HG03354 (cell line): ENCODE measurements around the gene CCDC8.
"Not testable (repeated sequence)": the region's sequence is repeated elsewhere in the genome, so short reads cannot be mapped to it uniquely, and the experiment has no call there.

ENCODE experiments used
- ATAC-seq: cut with Tn5 transposase; IDR thresholded peaks from one replicate; pipeline ENCODE4 v1.9.1; 2021; ENCODE audit warnings: mild to moderate bottlenecking; ENCODE audit not compliant: unreplicated experiment, poor library complexity, severe bottlenecking

The CCDC8 gene, protein sequence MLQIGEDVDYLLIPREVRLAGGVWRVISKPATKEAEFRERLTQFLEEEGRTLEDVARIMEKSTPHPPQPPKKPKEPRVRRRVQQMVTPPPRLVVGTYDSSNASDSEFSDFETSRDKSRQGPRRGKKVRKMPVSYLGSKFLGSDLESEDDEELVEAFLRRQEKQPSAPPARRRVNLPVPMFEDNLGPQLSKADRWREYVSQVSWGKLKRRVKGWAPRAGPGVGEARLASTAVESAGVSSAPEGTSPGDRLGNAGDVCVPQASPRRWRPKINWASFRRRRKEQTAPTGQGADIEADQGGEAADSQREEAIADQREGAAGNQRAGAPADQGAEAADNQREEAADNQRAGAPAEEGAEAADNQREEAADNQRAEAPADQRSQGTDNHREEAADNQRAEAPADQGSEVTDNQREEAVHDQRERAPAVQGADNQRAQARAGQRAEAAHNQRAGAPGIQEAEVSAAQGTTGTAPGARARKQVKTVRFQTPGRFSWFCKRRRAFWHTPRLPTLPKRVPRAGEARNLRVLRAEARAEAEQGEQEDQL

GRCh38 chr19:46413262-46414031 lies at the start of gene CCDC8:
TSS of gene CCDC8 (minus strand) at chr19:46413564. CDS start at chr19:46412810, 754 bp downstream.
- no peak for ATAC-seq

DNA sequence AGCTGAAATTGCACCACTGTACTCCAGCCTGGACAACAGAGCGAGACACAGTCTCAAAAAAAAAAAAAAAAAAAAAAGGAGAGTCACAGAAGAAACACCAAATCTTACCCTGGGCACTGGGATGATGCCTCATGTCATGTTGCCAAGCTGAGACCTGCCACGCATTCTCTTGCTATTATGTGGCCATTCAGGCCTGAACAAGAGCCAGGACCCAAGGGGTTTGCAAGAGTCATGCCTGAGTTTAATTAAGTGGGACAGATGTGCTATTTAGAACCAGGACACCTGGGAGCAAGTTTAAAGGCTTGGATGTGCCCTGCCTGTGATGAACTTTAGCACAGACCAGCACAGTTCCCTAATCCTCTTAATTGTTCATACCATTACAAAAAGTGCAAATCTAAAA lies 48.2 kb upstream of the CCDC8 start:
- no peak for ATAC-seq

GRCh38 chr19:46460981-46461380 lies 47.6 kb upstream of the CCDC8 start:
- ATAC-seq = no peak

DNA sequence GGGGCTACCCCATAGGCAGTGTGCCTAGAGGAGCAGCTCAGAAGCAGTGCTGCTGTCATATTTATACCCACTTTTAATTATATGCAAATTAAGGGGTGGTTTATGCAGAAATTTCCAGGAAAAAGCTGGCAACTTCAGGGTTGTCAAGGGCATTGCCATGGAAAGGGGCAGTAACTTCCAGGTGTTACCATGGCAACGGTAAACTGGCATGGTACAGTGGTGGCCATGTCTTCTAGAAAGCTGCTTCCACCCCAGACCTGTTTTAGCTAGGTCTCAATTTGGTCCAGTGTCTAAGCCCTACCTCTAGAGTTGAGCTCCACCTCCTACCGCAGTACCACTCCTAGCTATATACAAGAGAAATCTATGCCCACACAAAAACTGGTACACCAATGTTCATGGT lies 46.7 kb upstream of the CCDC8 start:
- no peak for ATAC-seq

- no peak for ATAC-seq
Measured at GRCh38 chr19:46456930-46457329, 43.6 kb upstream of the CCDC8 start.

DNA sequence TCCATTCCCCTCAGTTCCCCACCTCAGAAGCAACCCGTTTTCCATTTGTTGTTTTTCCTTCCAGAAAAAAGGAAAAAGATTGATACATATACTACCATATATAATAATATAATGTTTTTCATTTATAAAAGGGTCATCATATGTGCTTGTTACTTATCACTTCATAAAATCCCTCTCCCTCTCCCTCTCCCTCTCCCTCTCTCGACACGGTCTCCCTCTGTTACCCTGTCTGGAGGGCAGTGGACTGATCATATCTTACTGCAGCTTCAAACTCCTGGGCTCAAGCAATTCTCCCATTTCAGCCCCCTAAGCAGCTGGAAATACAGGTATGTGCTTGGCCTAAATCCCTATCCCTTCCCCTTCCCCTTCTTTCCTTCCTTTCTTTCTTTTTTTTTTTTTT lies 40.9 kb upstream of the CCDC8 start:
- ATAC-seq = no peak

DNA sequence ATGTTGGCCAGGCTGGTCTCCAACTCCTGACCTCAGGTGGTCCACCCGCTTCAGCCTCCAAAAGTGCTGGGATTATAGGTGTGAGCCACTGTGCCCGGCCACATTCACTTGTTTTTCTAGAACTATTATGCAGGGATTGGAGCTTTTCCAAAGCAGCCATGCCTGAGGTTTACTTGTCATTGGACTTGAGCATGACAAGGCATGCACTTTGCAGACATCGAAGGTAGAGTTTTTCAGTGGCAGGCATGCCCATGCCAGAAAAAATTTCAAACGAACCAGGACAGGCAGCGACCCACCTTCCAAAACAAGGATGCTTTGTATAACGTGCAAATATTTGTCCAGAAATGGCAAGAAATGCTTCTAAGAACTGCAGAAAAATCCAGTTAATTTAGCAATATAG lies 40.3 kb upstream of the CCDC8 start:
- ATAC-seq = no peak

DNA sequence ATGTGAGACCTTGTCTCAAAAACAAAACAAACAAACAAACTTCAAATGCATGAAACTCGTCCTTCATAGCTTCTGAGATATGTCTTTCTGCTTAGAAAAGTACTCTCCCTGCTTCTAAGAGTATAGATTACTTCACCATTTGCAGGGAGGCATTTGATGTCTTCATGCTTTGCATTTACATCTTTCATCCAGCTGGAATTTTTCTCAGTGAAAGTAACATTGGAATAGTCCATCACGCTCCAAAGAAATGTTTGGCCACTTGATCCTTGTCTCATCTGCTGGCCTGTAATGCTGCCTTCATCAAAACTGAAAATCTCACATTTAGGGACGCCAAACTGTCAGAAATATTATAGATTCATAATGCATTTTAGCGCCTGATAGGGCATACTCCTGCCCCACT lies 38.8 kb upstream of the CCDC8 start:
- no peak for ATAC-seq

DNA sequence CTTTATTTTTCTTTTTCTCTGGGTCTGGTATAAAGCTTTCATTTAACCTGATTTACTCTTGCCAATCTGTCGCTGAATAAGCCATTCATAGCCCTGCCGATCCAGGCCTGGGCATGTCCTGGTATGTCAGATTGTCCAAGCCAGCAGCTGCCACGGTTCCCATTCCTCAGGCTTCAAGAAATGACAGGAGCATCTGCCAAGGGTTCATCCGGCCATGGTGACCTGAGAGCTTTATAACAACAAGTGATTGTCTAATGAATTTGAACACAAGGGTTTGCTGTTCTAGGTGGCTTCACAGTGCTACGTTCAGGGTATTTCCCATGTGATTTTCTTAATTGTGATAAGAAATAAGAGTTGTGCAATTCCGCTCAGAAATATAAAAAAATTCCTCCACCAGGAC lies 38.0 kb upstream of the CCDC8 start:
- ATAC-seq = no peak

GRCh38 chr19:46450737-46451136 lies 37.4 kb upstream of the CCDC8 start:
- no peak for ATAC-seq

GRCh38 chr19:46449228-46449627 lies 35.9 kb upstream of the CCDC8 start:
- no peak for ATAC-seq

DNA sequence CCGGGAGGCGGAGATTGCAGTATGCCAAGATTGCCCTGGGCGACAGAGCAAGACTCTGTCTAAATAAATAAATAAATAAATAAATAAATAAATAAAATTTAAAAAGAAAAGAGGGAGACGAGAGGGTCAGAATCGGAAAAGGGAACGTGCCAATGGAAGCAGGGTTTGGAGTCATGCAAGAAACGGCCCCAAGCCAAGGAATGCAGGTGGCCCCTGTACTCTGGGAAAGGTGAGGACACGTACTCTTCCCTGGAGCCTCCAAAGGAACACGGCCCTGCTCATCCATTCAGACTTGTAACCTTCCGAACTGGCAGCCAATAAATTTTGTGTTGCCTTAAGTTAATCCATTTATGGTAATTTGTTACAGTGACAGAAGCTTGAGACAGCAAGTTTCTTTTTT lies 35.2 kb upstream of the CCDC8 start:
- no peak for ATAC-seq

DNA sequence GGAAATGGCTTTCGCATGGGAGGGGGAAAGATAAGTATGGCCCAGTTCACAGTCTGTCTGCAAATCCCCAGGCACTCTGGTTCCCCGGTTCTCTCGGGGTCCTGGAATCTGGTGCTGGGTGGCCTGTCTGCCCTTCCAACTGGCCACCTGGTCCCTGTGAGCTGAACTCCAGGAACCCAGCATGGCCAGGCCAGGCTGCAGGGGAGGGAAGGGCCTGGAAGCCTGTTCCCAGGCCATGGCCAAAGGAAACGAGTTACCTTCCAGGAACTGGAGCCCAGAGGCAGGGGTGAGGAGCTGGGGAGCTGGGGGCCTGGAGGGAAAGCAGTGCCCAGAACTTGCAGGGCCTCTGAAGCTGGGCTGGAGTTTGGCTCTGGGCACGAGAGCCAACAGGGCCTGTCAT lies 34.5 kb upstream of the CCDC8 start:
- ATAC-seq = no peak

- ATAC-seq = no peak
Measured at GRCh38 chr19:46447006-46447405, 33.6 kb upstream of the CCDC8 start.

DNA sequence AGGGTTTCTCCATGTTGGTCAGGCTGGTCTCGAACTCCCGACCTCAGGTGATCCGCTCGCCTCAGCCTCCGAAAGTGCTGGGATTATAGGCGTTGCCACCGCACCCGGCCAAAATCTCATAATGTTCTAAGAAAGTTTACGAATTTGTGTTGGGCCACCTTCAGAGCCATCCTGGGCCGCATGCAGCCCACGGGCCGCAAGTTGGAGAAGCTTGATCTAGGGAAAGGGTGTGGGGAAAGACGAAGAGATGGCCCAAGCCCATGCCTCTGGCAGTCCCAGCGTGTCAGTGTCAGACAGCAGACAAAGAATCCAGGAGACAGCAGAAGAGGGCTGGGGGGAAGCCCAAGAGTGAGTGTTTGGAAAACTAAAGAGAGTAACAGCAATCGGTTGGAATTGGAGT lies 32.7 kb upstream of the CCDC8 start:
- ATAC-seq = no peak

GRCh38 chr19:46442808-46443450 lies 29.6 kb upstream of the CCDC8 start:
- ATAC-seq = no peak

DNA sequence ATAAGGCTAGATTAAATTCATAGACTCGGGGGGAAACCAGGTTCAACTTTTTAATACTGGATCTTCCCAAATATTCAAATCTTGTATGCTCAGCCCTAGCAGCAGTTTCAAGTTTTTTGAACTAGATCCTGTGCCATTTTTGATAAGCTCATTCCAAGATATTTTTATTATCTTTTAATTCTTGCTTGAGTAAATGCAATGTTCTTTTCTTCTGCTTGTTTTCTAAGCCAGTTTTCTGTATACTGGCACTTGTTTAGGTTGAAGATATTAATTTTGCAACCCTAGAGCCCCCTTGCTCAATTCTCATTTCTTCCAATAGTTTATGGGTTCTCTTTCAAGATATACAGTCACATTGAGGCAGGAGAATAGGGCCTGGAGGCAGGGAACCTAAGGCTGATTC lies 28.5 kb upstream of the CCDC8 start:
- no peak for ATAC-seq

GRCh38 chr19:46435689-46436088 lies 22.3 kb upstream of the CCDC8 start:
- ATAC-seq = not testable (repeated sequence)

DNA sequence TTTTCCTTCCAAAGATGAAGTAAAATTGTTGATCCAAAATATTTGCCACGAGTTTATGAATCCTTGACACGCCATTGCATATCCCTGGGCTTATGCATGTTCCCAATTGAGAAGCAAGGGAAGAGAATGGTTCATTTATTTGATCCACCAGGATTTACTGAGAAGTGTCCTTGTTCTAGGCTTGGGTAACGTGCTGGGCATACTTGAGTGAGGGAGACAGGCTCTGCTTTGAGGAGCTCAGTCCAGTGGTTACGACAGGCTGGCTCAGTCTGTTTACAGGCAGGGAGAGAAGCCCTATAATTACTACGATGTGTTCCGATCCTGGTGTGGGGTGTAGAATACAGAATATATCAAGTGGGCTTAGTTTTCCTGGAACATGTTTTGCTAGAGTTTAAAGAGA lies 21.6 kb upstream of the CCDC8 start:
- ATAC-seq = no peak

DNA sequence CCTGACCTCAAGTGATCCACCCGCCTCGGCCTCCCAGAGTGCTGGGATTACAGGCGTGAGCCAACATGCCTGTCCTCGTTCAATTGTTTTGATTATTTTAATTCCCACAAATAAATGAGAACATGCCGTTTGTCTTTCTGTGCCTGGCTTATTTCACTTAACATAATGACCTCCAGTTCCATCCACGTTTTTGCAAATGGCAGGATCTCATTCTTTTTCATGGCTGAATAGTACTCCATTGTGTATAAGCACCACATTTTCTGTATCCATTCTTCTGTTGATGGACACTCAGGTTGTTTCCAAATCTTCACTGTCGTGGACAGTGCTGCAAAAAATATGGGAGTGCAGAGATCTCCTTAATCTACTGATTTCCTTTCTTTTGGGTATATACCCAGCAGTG lies 20.1 kb upstream of the CCDC8 start:
- ATAC-seq = not testable (repeated sequence)
